Measurements from ENCODE around the gene RABAC1.
"Not testable (repeated sequence)": the region's sequence is repeated elsewhere in the genome, so short reads cannot be mapped to it uniquely, and the experiment has no call there.

The RABAC1 gene

DNA sequence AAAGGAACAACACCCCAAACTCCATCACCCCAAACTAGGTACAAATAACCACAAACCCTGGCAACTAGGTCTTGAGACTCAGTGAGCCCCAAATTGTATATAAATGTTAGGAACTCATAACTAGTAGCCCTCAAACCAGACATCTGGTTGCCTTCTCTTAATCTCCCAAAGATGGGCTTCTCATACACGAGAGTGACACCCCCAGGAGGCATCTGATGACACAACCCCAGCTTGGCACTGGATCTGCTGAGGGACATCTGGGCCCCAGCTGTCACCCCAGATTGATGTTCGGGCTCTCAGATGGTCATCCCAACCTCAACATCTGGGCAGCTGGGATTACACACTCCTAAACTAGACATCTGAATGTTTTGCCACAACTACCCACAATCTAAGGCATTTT lies 14.8 kb downstream of the RABAC1 start:
- no peak for DNase-seq

DNA sequence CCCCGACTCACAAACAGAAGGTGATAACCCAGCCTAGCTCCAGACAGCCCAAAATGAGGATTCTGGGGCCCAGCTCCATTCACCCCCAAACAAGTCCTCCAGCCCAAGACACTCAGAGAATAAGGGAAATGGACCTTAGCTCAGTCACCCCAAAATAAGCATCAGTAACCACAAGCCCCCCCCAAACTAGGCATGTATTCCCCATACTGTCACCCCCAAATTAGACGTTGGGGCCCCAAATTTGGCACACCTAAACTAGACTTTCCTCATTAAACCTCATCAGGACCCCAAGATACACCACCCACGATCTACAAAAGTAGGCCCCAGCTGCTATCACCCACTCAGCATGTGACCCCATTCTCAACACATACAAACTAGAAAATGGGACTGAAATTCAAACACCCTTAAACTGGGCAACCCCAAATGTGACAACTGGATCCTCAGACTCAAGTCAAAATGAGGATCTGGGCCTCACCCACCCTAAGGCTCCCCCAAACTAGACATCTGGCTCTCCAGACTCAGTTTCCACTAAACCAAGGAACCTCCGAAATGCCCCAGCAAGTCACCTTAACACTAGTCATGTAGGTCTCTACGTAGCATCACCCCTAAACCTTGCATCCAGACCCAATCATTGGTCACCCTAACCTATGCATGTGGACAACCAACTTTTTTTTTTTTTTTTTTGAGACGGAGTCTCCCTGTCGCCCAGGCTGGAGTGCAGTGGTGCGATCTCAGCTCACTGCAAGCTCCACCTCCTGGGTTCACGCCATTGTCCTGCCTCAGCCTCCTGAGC lies 17.5 kb downstream of the RABAC1 start:
- DNase-seq = no peak

- DNase-seq = no peak
Observed at GRCh38 chr19:41940731-41941409, 18.3 kb downstream of the RABAC1 start.

- DNase-seq = peak; percentile 55
Observed at GRCh38 chr19:41939861-41940730, 19.0 kb downstream of the RABAC1 start.

GRCh38 chr19:41939209-41939608 lies 19.9 kb downstream of the RABAC1 start:
- not testable (repeated sequence) for DNase-seq

DNA sequence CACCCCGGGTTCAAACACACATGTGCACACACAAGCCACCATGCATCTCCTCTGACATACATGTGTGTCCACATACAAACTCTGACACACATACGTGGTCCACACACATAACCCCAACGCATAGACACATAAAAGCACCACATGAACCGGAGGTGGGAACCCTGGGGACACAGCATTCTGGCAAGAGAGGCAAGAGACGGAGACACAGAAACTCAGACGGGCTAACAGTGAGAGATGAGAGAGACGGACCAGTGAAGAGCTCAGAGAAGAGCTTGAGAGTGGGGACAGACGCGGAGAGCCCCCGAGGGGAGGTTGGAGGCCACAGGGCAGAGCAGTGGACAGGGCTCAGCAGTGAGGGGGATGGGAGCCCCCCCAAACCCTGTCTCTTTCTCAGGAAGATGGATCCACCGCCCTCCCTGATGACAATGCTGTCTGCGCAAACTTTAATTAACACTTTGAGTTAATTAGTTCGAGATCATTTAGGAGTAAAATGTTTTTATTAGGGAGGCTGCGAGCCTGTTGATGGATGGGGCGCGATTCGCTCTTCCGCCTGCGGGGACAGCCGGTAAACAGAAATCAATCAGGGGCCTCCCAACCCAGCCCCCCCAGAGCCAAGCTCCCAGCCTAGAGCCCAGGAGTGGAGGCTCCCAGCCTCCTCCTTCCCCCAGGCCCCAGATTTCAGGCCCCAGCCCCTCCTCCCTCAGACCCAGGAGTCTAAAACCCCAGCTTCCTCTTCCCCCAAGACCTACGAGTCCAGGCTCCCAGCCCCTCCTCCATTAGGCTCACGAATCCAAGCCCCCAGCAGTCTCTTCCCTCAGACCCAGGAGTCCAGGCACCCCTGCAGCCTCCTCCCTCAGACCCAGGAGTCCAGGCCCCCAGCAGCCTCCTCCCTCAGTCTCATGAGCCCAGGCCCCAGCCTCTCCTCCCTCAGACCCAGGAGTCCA lies 21.3 kb downstream of the RABAC1 start:
- no peak for DNase-seq

- DNase-seq = no peak
Observed at GRCh38 chr19:41936961-41937360, 22.2 kb downstream of the RABAC1 start.

DNA sequence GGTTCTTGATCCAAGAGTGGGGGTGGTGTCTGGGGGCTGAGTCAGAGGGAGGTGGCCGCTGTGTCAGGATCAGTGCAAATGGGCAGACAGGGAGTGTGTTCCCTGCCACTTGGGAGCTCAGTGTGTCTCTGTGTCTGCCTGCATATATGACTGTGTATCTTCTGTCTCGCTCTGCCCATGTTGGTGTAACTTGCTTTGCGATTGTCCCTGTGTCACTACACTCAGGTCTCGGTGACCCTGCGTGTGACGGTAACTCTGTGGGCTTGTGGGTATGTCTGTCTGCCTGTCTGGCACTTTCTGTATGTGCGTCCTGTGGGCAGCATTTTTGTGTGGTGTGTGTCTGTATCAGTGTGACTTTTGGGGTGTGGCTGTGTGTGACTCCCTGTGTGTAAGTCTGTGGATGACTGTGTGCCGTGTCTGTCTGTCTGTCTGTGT lies 22.7 kb downstream of the RABAC1 start:
- peak; percentile 53 for DNase-seq

- DNase-seq = peak; percentile 47
Observed at GRCh38 chr19:41935760-41936415, 23.2 kb downstream of the RABAC1 start.

- DNase-seq = peak; percentile 79
Observed at GRCh38 chr19:41934849-41935374, 24.2 kb downstream of the RABAC1 start.

DNA sequence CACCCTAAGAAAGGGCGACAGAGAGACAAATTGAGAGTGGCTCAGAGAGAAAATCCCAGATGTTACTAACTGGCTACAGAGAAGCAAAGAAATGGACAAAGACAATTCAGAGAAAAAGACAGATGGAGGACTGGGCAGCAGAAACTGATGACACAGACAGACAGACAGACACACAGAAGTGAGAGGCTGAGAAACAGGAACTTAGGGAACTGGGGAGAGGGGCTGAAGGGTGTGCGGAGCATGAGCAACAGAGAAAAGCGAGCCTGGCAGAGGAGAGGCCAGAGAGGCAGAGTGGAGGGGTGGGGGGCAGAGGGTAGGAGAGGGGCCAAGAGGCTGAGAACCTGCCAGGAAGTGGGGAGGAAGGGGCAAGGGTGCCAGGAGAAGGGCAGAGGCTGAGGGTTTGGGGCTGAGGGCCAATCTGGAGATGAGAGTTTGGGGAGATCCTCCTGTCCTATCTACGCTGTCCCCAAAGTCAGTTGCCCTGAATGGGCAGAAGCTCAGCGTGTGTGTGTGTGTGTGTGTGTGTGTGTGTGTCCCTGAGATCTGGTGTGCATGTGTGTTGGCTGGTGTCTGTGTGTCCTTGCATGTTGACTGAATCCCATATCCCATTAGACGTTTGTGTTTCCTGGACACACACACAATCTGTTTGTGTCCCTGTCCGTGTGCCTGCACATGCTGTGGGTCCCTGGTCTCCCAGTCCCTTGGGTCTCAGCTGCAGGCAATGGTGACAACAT lies 25.3 kb downstream of the RABAC1 start:
- no peak for DNase-seq

DNA sequence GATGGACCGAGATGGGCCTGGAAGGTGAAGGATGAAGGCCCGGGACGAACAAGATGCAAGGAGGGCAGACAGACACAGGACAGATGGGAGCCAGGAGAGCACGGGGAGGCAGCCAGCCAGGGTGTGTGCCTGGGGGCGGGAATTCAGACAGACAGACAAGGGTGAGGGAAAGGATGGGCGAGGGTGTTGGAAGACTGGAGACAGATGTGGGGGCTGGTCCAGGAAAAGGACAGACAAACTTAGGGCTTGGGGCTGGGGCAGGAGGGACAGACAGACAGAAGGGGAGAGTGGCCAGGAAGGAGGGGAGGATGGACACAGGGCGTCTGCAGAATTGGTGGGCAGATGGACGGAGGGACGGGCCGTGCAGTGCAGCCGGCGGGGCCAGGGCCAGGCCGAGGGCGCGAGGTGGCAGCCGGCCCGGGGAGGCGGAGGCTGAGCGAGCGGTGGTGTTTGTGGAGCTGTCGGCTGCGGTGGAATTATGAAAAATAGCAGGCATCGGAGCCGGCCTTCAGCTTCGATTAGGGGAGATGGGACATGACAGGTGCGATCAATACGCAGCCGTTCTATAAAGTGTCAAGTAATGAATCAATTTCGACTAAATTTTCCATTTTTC lies 26.3 kb downstream of the RABAC1 start:
- no peak for DNase-seq

- no peak for DNase-seq
Observed at GRCh38 chr19:41932259-41932719, 26.8 kb downstream of the RABAC1 start.

DNA sequence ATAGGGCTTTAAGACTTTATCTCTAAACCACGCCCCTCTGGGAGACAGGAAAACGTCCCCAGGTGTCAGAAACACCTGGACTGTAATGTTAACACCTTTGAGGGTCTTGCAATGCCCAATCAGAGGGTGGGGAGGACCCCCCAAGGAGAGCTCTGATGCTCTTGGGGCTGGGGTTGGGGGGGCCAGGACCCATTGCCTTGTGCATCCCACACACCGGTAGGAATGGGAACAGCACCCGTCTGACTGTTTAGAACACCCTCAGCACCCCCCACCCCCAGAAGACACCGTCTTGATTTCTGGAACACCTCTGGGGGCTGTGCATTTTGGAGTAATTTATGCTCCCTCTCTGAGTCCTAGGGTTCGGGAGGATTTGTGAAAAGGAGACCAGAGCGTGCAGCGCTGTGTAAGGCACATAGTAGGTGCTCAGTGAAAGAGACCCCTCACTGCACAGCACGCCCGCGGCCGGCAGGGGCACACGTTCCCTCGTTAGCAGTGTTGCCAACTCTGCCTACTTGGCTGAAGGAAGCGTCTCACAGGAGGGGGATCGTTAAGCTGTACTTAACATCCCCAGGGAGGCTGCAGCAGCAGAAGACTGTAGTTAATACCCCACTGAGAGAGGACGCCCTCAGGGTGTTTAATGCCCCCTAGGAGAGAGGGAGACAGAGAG lies 28.1 kb downstream of the RABAC1 start:
- no peak for DNase-seq

- no peak for DNase-seq
Observed at GRCh38 chr19:41930322-41930722, 28.8 kb downstream of the RABAC1 start.

DNA sequence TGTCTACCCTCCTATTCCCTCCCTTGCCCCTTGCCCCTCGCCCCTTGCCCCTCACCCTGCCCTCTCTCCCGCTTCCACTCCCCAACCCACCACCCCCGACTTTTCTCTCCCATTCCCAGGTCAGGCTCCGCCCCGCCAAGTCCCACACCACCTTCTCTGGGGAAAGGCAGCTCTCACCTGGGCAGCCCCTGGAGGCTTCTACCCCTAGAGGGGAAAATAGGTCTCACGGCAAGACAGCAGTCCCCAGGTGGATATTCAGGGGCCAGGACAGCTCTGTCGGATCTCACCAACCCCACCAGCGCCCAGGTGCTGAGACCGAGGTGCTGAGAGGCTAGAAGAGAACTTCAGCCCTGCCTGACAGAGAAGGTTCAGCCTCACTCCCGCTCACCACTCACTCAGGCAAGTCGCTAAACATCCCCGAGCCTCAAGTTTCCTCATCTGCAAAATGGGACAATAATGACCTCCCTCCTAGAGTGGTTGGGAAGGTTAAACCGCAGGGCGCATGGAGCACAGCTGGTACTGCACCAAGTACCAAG lies 29.5 kb downstream of the RABAC1 start:
- no peak for DNase-seq

DNA sequence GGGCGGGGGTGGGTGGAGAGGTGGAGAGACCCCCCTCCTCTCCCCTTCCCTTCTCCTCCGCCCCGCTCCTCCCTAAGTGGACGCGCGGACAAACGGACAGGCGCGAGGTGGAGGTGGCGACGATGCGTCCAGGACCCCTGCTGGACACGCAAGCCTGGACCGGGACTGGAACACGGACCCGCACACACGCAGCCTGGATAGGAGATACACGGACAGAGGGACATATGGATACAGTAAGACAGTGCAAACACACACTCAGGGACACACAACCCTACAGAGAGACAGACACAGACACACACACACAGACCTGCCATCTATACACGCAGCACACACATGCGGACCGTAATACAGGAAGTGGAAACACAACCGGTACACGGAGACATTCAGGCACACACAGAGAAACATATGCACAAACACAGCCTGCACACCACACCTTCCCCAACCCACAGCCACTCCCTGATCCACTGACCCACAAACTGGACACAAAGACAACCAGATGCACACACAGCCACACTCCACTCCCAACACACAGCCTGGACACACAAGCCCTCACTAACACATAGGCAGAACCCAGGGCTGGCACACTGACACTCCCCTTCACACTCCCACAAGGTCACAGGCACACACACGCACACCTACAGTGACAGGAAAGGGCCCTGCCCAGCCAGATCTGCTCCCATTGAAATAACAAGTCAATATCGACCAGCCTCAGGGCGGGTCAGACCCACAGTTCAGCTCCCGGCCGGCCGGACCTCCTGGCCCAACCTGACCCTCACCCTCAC lies 30.2 kb downstream of the RABAC1 start:
- no peak for DNase-seq

GRCh38 chr19:41928221-41928683 lies 30.9 kb downstream of the RABAC1 start, which contains the start of gene ERFL:
Gene ERFL, minus strand, starts transcription at chr19:41928449. Its CDS starts 15,530 bp downstream, at chr19:41912919.
- DNase-seq = peak; percentile 34
